NB4 (cell line): Measurements from ENCODE around the gene HGF.
A peak's percentile ranks its signal among the peaks of the same experiment; 100 is the strongest.

ENCODE experiments used
- DNase-seq: peaks from one replicate; pipeline ENCODE4 v3.0.0; 2010; ENCODE audit warnings: low read depth
- H3K4me3 ChIP-seq: one replicate; pipeline ENCODE4 v1.5.1; 2011; ENCODE audit warnings: mild to moderate bottlenecking, low read depth, low read length, moderate library complexity
- MYC ChIP-seq: IDR thresholded peaks from 2 replicates; pipeline ENCODE4 v1.6.1; 2011; ENCODE audit warnings: low read depth, low read length
- POLR2A ChIP-seq: IDR thresholded peaks from 2 replicates; pipeline ENCODE4 v1.6.1; 2011; ENCODE audit warnings: mild to moderate bottlenecking; ENCODE audit not compliant: insufficient read length; ENCODE audit errors: extremely low read depth
- TF ChIP-seq, protein P1 (sequence below): IDR thresholded peaks from 2 replicates; pipeline ENCODE4 v1.6.1; 2011; ENCODE audit warnings: low read depth, low read length
- TF ChIP-seq, protein P2 (sequence below): IDR thresholded peaks from one replicate; pipeline ENCODE4 v1.5.1; 2012; ENCODE audit warnings: low read depth, low read length

Gene HGF

GRCh38 chr7:81768951-81769778 is 682 bp downstream of the HGF start:
- peak overlapping the region; percentile 78 for H3K4me3 ChIP-seq
- TF ChIP-seq, protein P1, sequence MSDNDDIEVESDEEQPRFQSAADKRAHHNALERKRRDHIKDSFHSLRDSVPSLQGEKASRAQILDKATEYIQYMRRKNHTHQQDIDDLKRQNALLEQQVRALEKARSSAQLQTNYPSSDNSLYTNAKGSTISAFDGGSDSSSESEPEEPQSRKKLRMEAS: no peak
- TF ChIP-seq, protein P2, sequence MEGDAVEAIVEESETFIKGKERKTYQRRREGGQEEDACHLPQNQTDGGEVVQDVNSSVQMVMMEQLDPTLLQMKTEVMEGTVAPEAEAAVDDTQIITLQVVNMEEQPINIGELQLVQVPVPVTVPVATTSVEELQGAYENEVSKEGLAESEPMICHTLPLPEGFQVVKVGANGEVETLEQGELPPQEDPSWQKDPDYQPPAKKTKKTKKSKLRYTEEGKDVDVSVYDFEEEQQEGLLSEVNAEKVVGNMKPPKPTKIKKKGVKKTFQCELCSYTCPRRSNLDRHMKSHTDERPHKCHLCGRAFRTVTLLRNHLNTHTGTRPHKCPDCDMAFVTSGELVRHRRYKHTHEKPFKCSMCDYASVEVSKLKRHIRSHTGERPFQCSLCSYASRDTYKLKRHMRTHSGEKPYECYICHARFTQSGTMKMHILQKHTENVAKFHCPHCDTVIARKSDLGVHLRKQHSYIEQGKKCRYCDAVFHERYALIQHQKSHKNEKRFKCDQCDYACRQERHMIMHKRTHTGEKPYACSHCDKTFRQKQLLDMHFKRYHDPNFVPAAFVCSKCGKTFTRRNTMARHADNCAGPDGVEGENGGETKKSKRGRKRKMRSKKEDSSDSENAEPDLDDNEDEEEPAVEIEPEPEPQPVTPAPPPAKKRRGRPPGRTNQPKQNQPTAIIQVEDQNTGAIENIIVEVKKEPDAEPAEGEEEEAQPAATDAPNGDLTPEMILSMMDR: no peak
- no peak for TF ChIP-seq POLR2A
- TF ChIP-seq MYC: no peak
- DNase-seq: peak; percentile 37

- H3K4me3 ChIP-seq: peak overlapping the region; percentile 78
- TF ChIP-seq, protein P2: no peak
- no peak for TF ChIP-seq MYC
- TF ChIP-seq, protein P1: no peak
- no peak for TF ChIP-seq POLR2A
- no peak for DNase-seq
Measured at GRCh38 chr7:81767926-81768325, 1.9 kb downstream of the HGF start.

DNA sequence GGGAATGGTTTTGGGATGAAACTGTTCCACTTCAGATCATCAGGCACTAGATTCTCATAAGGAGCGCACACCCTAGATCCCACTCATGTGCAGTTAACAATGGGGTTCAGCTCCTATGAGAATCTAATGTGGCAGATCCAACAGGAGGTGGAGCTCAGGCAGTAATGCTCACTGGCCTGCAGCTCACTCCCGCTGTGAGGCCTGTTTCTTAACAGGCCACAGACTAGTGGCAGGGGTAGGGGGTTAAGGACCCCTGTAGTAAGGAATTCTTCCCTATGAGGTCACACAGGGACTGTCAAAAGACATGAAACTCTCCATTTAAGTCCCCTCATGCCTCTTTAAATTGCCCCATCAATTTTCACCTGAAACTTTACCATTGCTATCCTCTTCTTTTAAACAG is 8.0 kb downstream of the HGF start:
- no peak for DNase-seq
- no peak overlapping the region for H3K4me3 ChIP-seq
- TF ChIP-seq POLR2A: no peak
- TF ChIP-seq, protein P2: no peak
- TF ChIP-seq MYC: no peak
- TF ChIP-seq, protein P1: no peak

- H3K4me3 ChIP-seq: no peak overlapping the region
- DNase-seq: no peak
- TF ChIP-seq, protein P2: no peak
- no peak for TF ChIP-seq POLR2A
- TF ChIP-seq, protein P1: no peak
- no peak for TF ChIP-seq MYC
Measured at GRCh38 chr7:81761031-81761430, 8.8 kb downstream of the HGF start.

DNA sequence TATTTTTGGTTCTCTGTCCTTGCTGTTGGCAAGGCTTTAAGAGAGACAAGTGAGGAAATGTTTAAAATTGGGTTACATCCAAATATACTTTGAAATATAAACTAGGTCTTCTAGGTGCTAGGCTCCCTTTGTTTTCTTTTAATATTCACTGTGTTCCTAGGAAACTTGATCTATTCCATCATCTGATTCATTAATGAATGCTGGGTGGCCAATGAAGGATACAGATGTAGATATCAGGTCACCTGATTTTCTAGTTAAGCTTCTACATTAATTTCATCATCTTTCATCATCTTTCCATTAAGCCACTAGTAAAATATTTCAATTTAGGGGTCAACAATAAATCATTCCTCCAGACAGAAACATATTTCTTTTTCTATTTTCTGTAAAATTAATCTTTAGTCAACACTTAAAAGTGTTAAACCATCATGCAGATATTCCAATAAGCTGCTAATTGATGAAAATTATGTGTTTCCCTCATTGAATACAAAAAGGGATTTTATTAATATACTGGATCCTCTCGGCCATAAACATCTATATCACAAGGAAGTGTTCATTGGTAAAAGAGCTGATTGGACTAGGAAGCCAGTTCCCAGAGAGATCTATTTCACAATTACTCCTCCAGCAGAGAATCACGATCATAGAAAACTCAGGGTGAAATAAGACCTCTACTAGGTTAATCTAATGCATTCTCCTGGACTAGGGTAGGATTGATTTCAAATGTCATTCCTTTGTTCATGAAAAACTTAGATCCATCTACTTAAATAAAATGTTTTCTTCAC is 14.7 kb downstream of the HGF start:
- H3K4me3 ChIP-seq: no peak overlapping the region
- TF ChIP-seq, protein P1: no peak
- TF ChIP-seq, protein P2: no peak
- TF ChIP-seq POLR2A: no peak
- no peak for TF ChIP-seq MYC
- no peak for DNase-seq
